Eye (tissue), 1 donor: ENCODE measurements around the gene ELK3.
A peak's percentile ranks its signal among the peaks of the same experiment; 100 is the strongest.

Source experiments
- DNase-seq: peaks from one replicate; pipeline ENCODE4 v3.0.0-alpha.2; 2015

Gene ELK3

GRCh38 chr12:96189781-96190180 lies 4.4 kb upstream of the ELK3 start:
- no peak for DNase-seq

GRCh38 chr12:96190413-96191108 lies 3.6 kb upstream of the ELK3 start:
- DNase-seq, result no peak

GRCh38 chr12:96192926-96193573 lies 1.1 kb upstream of the ELK3 start:
- no peak for DNase-seq

- DNase-seq, result no peak
These were observed 358 bp downstream of the ELK3 start for GRCh38 chr12:96194576-96194889.

- peak; percentile 74 for DNase-seq
These were observed 1.0 kb downstream of the ELK3 start for GRCh38 chr12:96194971-96195844.

GRCh38 chr12:96195845-96196451 lies 1.8 kb downstream of the ELK3 start:
- DNase-seq, result peak; percentile 77

GRCh38 chr12:96196781-96197180 lies 2.6 kb downstream of the ELK3 start:
- no peak for DNase-seq

GRCh38 chr12:96197503-96198272 lies 3.5 kb downstream of the ELK3 start:
- no peak for DNase-seq

- DNase-seq, result no peak
These were observed 4.8 kb downstream of the ELK3 start for GRCh38 chr12:96198965-96199364.

- DNase-seq, result no peak
These were observed 5.3 kb downstream of the ELK3 start for GRCh38 chr12:96199464-96199863.

GRCh38 chr12:96201272-96202227 lies 7.4 kb downstream of the ELK3 start:
- DNase-seq, result no peak

- DNase-seq, result no peak
These were observed 10.2 kb downstream of the ELK3 start for GRCh38 chr12:96204381-96204780.

- no peak for DNase-seq
These were observed 11.7 kb downstream of the ELK3 start for GRCh38 chr12:96205908-96206307.

- no peak for DNase-seq
These were observed 12.9 kb downstream of the ELK3 start for GRCh38 chr12:96206936-96207662.

- DNase-seq, result no peak
These were observed 14.2 kb downstream of the ELK3 start for GRCh38 chr12:96208346-96208745.

- DNase-seq, result no peak
These were observed 14.8 kb downstream of the ELK3 start for GRCh38 chr12:96208801-96209549.

- no peak for DNase-seq
These were observed 16.3 kb downstream of the ELK3 start for GRCh38 chr12:96210376-96211055.

- no peak for DNase-seq
These were observed 17.8 kb downstream of the ELK3 start for GRCh38 chr12:96211988-96212387.
